Stomach (tissue), 4 donors: ENCODE measurements around the gene SEMA4D.

ENCODE experiments used
- EP300 ChIP-seq: sonication (generic); formaldehyde crosslinking; IDR thresholded peaks from one replicate; pipeline ENCODE4 v1.6.1; 2017; ENCODE audit warnings: antibody characterized with exemption
- POLR2AphosphoS5 ChIP-seq, 3 donors: sonication (generic); formaldehyde crosslinking; IDR thresholded peaks; one replicate each; pipeline ENCODE4 v1.6.1; 2016; ENCODE audit warnings: antibody characterized with exemption in 3 of 3
- TF ChIP-seq, protein P1 (sequence below), 7 experiments: fragments of 450-650 bp in 4 of 7; fragments of 200-600 bp in 3 of 7; sonication (generic) in 3 of 7; IDR thresholded peaks; one replicate each; pipeline ENCODE4 v1.5.1; 2016 to 2019; ENCODE audit warnings: antibody characterized with exemption in 7 of 7, control low read depth in 2 of 7, mild to moderate bottlenecking in 1 of 7

- TF ChIP-seq EP300 = no peak
- TF ChIP-seq, protein P1, sequence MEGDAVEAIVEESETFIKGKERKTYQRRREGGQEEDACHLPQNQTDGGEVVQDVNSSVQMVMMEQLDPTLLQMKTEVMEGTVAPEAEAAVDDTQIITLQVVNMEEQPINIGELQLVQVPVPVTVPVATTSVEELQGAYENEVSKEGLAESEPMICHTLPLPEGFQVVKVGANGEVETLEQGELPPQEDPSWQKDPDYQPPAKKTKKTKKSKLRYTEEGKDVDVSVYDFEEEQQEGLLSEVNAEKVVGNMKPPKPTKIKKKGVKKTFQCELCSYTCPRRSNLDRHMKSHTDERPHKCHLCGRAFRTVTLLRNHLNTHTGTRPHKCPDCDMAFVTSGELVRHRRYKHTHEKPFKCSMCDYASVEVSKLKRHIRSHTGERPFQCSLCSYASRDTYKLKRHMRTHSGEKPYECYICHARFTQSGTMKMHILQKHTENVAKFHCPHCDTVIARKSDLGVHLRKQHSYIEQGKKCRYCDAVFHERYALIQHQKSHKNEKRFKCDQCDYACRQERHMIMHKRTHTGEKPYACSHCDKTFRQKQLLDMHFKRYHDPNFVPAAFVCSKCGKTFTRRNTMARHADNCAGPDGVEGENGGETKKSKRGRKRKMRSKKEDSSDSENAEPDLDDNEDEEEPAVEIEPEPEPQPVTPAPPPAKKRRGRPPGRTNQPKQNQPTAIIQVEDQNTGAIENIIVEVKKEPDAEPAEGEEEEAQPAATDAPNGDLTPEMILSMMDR (IDR thresholded peaks at IDR 0.05) = peak in 4 of 7 experiments; percentile 65 to 79 (median 74)
- TF ChIP-seq POLR2AphosphoS5 (IDR thresholded peaks at IDR 0.05) = peak; percentile 98 to 99 (median 99)
Measured at GRCh38 chr9:89318123-89319014, 179.5 kb downstream of the SEMA4D start, which contains the start of gene SECISBP2.
